ENCODE results near the gene MAZ. TPM values are rescaled to one million over a fixed set of nuclear protein-coding genes. Genes with fewer than 3 reads are reported as not detected.

The MAZ gene
- total and polyA plus RNA-seq, 2 donors (not counting 3 experiments of a cell fraction or from before 2014, with no cell fraction given): 165 to 311 TPM

GRCh38 chr16:29850998-29851397 lies 44.7 kb downstream of the MAZ start:
- ChIA-PET POLR2A (interaction anchor here (0.6 to 0.7 kb wide), 2 partner anchors 74 to 152 kb away, joined by 3 to 6 read pairs; no protein-coding TSS in a partner anchor), CTCF (interaction anchor here (0.6 to 5.2 kb wide), 3 partner anchors 23 to 186 kb away, joined by 3 to 140 read pairs (median 4); partner anchors contain the start of genes MVP and PAGR1)
- H3K4me3 ChIP-seq (replicated peaks in 1 of 3; ENCODE audit: insufficient read depth in 1 of 3, low read depth in 1 of 3, low read length in 3 of 3): no peak overlapping the region
- DNase-seq (ENCODE audit: low read depth, low spot score) (no peak), FAIRE-seq (no peak)
- no peak overlapping the region for H3K27ac ChIP-seq (ENCODE audit: insufficient read depth, low read depth, low read length)
- intact Hi-C loops (cut with micrococcal nuclease): no loop called here
- no peaks in the 10 kb centered on the region for H4K20me1 ChIP-seq (replicated peaks; ENCODE audit: control insufficient read depth, extremely low read depth, insufficient read depth, low read length)
- no peaks in the 10 kb centered on the region for H3K9me3 ChIP-seq (replicated peaks; ENCODE audit: control insufficient read depth, insufficient read depth, low read length)
- no peaks in the 10 kb centered on the region for H3K27me3 ChIP-seq (ENCODE audit: control insufficient read depth in 2 of 2, insufficient read depth in 2 of 2, low read length in 2 of 2)
- H3K36me3 ChIP-seq (ENCODE audit: control insufficient read depth in 2 of 2, extremely low read depth in 1 of 2, insufficient read depth in 2 of 2, low read length in 2 of 2): peaks cover 0 to 11% of the 10 kb centered on the region in 2 experiments
- BruUV-seq (replicated peaks): no TSS peak
- no peaks in the 10 kb centered on the region for H3K9me1 ChIP-seq (replicated peaks; ENCODE audit: control insufficient read depth, extremely low read depth, insufficient read depth, low read length)
- dilution Hi-C loops (cut with MboI; ENCODE audit: extremely low pct_ligation_motif_present, low sequenced_read_pairs): no loop called here
- H3K4me2 ChIP-seq (ENCODE audit: insufficient read depth, low read length): no peak overlapping the region
- no peak for TF ChIP-seq EZH2 (IDR thresholded peaks at IDR 0.05; ENCODE audit: borderline replicate concordance, low read depth, low read length, severe bottlenecking)
- TF ChIP-seq POLR2A (IDR thresholded peaks at IDR 0.05; ENCODE audit: low read depth, low read length): no peak
- TF ChIP-seq, protein P1, sequence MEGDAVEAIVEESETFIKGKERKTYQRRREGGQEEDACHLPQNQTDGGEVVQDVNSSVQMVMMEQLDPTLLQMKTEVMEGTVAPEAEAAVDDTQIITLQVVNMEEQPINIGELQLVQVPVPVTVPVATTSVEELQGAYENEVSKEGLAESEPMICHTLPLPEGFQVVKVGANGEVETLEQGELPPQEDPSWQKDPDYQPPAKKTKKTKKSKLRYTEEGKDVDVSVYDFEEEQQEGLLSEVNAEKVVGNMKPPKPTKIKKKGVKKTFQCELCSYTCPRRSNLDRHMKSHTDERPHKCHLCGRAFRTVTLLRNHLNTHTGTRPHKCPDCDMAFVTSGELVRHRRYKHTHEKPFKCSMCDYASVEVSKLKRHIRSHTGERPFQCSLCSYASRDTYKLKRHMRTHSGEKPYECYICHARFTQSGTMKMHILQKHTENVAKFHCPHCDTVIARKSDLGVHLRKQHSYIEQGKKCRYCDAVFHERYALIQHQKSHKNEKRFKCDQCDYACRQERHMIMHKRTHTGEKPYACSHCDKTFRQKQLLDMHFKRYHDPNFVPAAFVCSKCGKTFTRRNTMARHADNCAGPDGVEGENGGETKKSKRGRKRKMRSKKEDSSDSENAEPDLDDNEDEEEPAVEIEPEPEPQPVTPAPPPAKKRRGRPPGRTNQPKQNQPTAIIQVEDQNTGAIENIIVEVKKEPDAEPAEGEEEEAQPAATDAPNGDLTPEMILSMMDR (IDR thresholded peaks at IDR 0.05; ENCODE audit: extremely low read depth in 1 of 2, insufficient read depth in 1 of 2, low read depth in 1 of 2, low read length in 2 of 2): no peak
- TF ChIP-seq, protein P2, sequence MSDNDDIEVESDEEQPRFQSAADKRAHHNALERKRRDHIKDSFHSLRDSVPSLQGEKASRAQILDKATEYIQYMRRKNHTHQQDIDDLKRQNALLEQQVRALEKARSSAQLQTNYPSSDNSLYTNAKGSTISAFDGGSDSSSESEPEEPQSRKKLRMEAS (IDR thresholded peaks at IDR 0.05; ENCODE audit: insufficient read depth, insufficient read length): no peak
- TF ChIP-seq GATA2 (IDR thresholded peaks at IDR 0.05; ENCODE audit: insufficient read depth, insufficient read length, low read depth, low read length): no peak
- no peak for TF ChIP-seq POLR2AphosphoS5 (IDR thresholded peaks at IDR 0.05; ENCODE audit: insufficient read depth, low read depth, low read length)
- no peak for TF ChIP-seq MYC (IDR thresholded peaks at IDR 0.05; ENCODE audit: low read depth, low read length)
- TF ChIP-seq JUN (IDR thresholded peaks at IDR 0.05; ENCODE audit: borderline replicate concordance, insufficient read depth, insufficient read length, low read depth): no peak
- no peak for TF ChIP-seq FOS (IDR thresholded peaks at IDR 0.05; ENCODE audit: borderline replicate concordance, insufficient read depth, low read length)
- H3K9ac ChIP-seq (replicated peaks; ENCODE audit: extremely low read depth, insufficient read depth, low read length): no peak overlapping the region
- H3K79me2 ChIP-seq (ENCODE audit: control insufficient read depth, insufficient read depth, low read length): no peaks in the 10 kb centered on the region
- H3K4me1 ChIP-seq (ENCODE audit: control insufficient read depth, extremely low read depth, insufficient read depth, low read length): peaks cover 5% of the 10 kb centered on the region
- H2AFZ ChIP-seq (ENCODE audit: low read depth, low read length): no peak overlapping the region

Measured in endothelial cell of umbilical vein (primary cell).